AG04450 (cell line): Measurements from ENCODE around the gene ZMAT3. TPM values are rescaled to one million over a fixed set of nuclear protein-coding genes. Genes with fewer than 3 reads are reported as not detected.

ENCODE experiments used
- CTCF ChIA-PET: fragments of 300-600, 350-600 bp; formaldehyde crosslinking; extraction: SDS; loops from one replicate; lab custom pipeline; 2022; ENCODE audit warnings: antibody characterized with exemption, inconsistent platforms; lab: Charles Lee
- POLR2A ChIA-PET: fragments of 350-600 bp; formaldehyde crosslinking; extraction: SDS; loops from one replicate; lab custom pipeline; 2021; ENCODE audit warnings: antibody characterized with exemption, inconsistent platforms; lab: Yijun Ruan, JAX
- DNase-seq: peaks from one replicate; pipeline ENCODE4 v3.0.0-alpha.2; 2011; ENCODE audit warnings: low read depth, low spot score
- H3K27ac ChIP-seq: one replicate; pipeline ENCODE4 v1.5.1; 2012; ENCODE audit warnings: low read depth, low read length, control low read depth
- H3K27me3 ChIP-seq: one replicate; pipeline ENCODE4 v1.6.0; 2012; ENCODE audit warnings: low read length; ENCODE audit not compliant: control insufficient read depth, insufficient read depth
- H3K4me3 ChIP-seq: 2 replicates; pipeline ENCODE4 v1.5.1; 2011; ENCODE audit warnings: mild to moderate bottlenecking, low read depth, low read length, control low read depth
- H3K9me3 ChIP-seq: 2 replicates; pipeline ENCODE4 v1.5.1; 2012; ENCODE audit warnings: low read length; ENCODE audit not compliant: control insufficient read depth, insufficient read depth
- polyA plus RNA-seq: library from polyadenylated mRNA; depleted of rRNA; stranded (reverse); fragments of >200 nt; gene quantifications from 2 replicates; pipeline ENCODE4 v1.2.3, GENCODE V29; 2011
- TF ChIP-seq, protein P1 (sequence below): IDR thresholded peaks from 2 replicates; pipeline ENCODE4 v1.5.1; 2011; ENCODE audit warnings: low read depth, low read length, control low read depth, inconsistent platforms

ZMAT3 gene
- polyA plus RNA-seq, 1 experiment = 51.9 TPM

DNA sequence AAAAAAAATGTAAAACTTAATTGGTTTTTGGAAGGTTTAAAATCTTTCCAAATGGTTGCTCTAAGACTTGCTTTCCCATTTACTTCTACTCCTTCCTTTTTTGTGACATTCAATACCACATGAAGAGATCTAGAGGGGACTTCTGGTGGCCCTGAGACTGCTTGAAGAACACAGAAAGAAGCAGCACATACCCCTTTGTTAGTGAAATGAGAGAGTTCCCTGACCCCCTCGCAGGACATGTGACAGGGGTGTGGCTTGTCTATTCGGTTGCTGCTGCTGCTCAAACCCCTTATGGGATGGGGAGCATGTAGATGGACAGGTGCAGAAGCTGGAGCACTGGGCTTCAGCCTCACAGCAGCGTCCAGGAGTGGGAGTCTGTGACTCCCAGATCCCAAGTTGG is 71.0 kb downstream of the ZMAT3 start:
- Histone ChIP-seq H3K27ac (no peak overlapping the region), H3K4me3 (no peak overlapping the region), H3K9me3 (no peaks in the 10 kb centered on the region), H3K27me3 (no peaks in the 10 kb centered on the region)
- ChIA-PET CTCF (no interaction called here), POLR2A (no interaction called here)
- DNase-seq = no peak
- TF ChIP-seq, protein P1, sequence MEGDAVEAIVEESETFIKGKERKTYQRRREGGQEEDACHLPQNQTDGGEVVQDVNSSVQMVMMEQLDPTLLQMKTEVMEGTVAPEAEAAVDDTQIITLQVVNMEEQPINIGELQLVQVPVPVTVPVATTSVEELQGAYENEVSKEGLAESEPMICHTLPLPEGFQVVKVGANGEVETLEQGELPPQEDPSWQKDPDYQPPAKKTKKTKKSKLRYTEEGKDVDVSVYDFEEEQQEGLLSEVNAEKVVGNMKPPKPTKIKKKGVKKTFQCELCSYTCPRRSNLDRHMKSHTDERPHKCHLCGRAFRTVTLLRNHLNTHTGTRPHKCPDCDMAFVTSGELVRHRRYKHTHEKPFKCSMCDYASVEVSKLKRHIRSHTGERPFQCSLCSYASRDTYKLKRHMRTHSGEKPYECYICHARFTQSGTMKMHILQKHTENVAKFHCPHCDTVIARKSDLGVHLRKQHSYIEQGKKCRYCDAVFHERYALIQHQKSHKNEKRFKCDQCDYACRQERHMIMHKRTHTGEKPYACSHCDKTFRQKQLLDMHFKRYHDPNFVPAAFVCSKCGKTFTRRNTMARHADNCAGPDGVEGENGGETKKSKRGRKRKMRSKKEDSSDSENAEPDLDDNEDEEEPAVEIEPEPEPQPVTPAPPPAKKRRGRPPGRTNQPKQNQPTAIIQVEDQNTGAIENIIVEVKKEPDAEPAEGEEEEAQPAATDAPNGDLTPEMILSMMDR = no peak

DNA sequence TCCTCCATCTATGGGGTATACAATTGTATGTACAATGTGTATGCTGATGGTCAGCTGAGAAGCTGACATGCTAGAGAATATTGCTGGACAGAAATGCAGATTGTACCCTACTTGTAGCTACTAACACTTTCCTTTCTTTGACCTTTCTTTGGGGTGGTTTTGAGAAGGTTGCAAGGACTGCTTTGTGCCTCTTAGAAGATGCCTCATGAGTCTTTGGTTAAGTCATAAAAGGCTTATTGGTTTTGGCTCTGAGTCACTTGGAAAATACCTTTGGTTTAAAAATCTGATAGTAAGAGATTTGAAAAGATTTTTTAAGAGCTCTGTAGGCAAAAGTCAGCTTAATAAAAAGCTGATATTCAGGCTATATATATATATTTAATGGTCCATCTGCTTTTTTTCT is 71.5 kb downstream of the ZMAT3 start:
- ChIA-PET POLR2A (no interaction called here), CTCF (no interaction called here)
- Histone ChIP-seq H3K27ac (no peak overlapping the region), H3K4me3 (no peak overlapping the region), H3K27me3 (no peaks in the 10 kb centered on the region), H3K9me3 (no peaks in the 10 kb centered on the region)
- TF ChIP-seq, protein P1 = no peak
- DNase-seq = no peak

DNA sequence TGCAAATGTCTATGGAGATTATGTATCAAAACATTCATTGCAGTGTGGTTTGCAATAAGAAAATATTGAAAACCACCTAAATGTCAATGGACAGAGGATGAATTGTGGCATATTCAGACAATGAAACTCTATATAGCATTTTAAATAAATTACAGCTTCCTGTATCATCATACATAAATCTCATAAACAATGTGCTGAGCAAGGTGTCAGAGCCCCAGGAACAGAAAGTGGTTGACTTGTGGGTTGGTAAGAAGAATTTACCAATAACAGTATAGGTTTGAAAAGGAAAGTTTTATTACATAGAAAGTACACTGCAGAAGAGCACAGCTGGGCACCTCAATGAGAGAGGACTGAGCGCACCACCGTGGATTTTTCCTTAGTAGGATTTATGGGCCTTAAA is 75.2 kb downstream of the ZMAT3 start:
- no peak overlapping the region for H3K27ac ChIP-seq
- TF ChIP-seq, protein P1 = no peak
- no peaks in the 10 kb centered on the region for H3K9me3 ChIP-seq
- POLR2A ChIA-PET = no interaction called here
- CTCF ChIA-PET = no interaction called here
- DNase-seq = no peak
- H3K4me3 ChIP-seq = no peak overlapping the region
- H3K27me3 ChIP-seq = no peaks in the 10 kb centered on the region

DNA sequence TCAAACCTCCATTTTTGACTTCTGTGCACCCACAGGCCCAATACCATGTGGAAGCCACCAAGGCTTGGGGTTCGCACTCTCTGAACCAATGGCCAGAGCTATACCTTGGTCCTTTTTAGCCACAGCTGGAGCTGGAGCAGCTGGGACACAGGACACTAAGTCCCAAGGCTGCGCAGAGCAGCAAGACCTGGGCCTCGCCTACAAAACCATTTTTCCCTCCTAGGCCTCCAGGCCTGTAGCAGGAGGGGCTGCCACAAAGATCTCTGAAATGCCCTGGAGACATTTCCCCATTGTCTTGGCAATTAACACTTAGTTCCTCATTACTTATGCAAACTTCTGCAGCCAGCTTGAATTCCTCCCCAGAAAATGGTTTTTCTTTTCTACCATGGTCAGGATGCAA is 81.3 kb downstream of the ZMAT3 start:
- no peak for DNase-seq
- ChIA-PET CTCF (interaction anchor here (0.6 kb wide), 1 partner anchor 296 kb away, joined by 3 read pairs; no protein-coding TSS in a partner anchor), POLR2A (interaction anchor here (0.6 kb wide), 1 partner anchor 352 kb away, joined by 5 read pairs; no protein-coding TSS in a partner anchor)
- H3K9me3 ChIP-seq = peaks cover 17% of the 10 kb centered on the region
- TF ChIP-seq, protein P1 = no peak
- H3K27me3 ChIP-seq = no peaks in the 10 kb centered on the region
- H3K27ac ChIP-seq = no peak overlapping the region
- no peak overlapping the region for H3K4me3 ChIP-seq

DNA sequence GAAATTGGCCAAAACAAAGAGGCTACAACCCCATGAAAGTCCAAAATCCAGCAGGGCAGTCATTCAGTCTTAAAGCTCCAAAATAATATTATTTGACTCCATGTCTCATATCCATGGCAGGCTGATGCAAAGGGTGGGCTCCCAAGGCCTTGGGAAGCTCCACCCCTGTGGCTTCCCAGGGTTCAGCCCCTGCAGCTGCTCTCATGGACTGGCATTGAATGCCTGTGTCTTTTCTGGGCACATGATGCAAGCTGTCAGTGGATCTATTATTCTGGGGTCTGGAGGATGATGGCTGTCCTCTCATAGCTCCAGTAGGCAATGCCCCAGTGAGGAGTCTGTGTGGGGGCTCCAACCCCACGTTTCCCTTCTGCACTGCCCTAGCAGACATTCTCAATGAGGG is 81.8 kb downstream of the ZMAT3 start:
- DNase-seq = no peak
- POLR2A ChIA-PET = no interaction called here

More for the DNA sequence above, 81.8 kb downstream of the ZMAT3 start:
- Histone ChIP-seq H3K27ac (no peak overlapping the region), H3K4me3 (no peak overlapping the region), H3K9me3 (peaks cover 17% of the 10 kb centered on the region), H3K27me3 (no peaks in the 10 kb centered on the region)
- CTCF ChIA-PET = no interaction called here
- TF ChIP-seq, protein P1 = no peak
